Heart left ventricle (tissue), 13 donors: ENCODE data around the gene SLC12A8.

Source experiments
- POLR2A ChIP-seq, 2 donors: fragments of 450-650 bp; IDR thresholded peaks; one replicate each; pipeline ENCODE4 v1.6.1; 2017; ENCODE audit warnings: antibody characterized with exemption in 2 of 2, mild to moderate bottlenecking in 2 of 2, moderate library complexity in 2 of 2
- TF ChIP-seq, protein P1 (sequence below), 12 donors: fragments of 200-600 bp; sonication (generic) in 4 of 12; IDR thresholded peaks; one replicate each; pipeline versions ENCODE4 v1.5.0 to v1.8.0; 2018 to 2022; ENCODE audit warnings: antibody characterized with exemption in 12 of 12, mild to moderate bottlenecking in 5 of 12
- donor health status: ischemic (EF 13 %, LVEDD 7.1; RV severe dilation, severe dysfunction).
- donor health status: DM: no; HTN: yes; CAD: no.
- donor health status: DM: no; HTN: no; CAD: no.
- donor health status: ischemic (EF 25% LVEDD 6.9; RV normal size, moderate dysfunction).
- donor health status: ischemic (EF 25% LVEDD 5.7; RV mildly dilated, moderate dysfunction).
- donor health status: ischemic (EF 35%, LVEDD 5.7; RV mildly dilated, moderate dysfunction).
- donor health status: nonischemic (EF 11% LVEDD 7.7; RV severe dilation, severe dysfunction).
- donor health status: DM: yes; HTN: yes; CAD: no.
- donor health status: PGD.
- donor health status: ischemic (EF 29% LVEDD 5.4; RV normal size, mild dysfunction).
- donor health status: nonischemic (EF 23%, LVEDD 6.1; RV moderate dilation, normal function).

DNA sequence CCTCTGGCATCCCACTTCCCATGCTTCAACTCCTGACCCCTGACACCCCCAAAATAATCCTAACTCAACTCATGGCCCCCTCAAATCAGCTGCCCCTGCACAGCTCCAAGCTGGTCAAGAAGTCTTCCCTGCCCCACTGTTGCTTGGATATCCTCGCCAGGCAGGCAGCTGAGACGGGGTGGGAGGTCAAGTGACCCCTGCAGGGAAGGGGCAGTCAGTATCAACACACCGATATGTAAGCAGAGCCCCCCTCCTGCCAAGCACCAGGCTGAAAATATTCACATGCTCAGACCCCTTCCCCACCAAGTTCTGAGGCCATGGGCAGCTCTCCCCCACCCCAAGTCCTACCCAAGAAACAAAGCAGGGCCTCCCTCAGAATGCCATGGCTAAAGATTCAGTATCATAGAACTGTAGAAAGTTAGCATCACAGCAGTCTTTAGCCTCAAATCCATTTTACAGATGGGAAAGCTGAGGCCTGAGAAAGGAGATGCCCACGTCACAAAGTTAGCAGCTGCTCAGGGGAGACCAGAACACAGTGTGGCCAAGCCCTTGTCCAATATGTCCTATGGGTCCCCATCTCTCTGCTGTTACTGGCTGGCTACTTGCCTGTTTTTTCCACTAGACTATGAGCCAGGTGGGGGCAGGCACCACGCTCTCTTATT lies 67.8 kb downstream of the SLC12A8 start:
- TF ChIP-seq, protein P1, sequence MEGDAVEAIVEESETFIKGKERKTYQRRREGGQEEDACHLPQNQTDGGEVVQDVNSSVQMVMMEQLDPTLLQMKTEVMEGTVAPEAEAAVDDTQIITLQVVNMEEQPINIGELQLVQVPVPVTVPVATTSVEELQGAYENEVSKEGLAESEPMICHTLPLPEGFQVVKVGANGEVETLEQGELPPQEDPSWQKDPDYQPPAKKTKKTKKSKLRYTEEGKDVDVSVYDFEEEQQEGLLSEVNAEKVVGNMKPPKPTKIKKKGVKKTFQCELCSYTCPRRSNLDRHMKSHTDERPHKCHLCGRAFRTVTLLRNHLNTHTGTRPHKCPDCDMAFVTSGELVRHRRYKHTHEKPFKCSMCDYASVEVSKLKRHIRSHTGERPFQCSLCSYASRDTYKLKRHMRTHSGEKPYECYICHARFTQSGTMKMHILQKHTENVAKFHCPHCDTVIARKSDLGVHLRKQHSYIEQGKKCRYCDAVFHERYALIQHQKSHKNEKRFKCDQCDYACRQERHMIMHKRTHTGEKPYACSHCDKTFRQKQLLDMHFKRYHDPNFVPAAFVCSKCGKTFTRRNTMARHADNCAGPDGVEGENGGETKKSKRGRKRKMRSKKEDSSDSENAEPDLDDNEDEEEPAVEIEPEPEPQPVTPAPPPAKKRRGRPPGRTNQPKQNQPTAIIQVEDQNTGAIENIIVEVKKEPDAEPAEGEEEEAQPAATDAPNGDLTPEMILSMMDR (IDR thresholded peaks at IDR 0.05): no peak
- TF ChIP-seq POLR2A (IDR thresholded peaks at IDR 0.05): no peak
